Omental fat pad (tissue), 4 donors: Measurements from ENCODE around the gene BSDC1. TPM values are rescaled to one million over a fixed set of nuclear protein-coding genes. Genes with fewer than 3 reads are reported as not detected.
A peak's percentile ranks its signal among the peaks of the same experiment; 100 is the strongest.

Experiments
- ATAC-seq: fragments of 150-250 bp; one replicate; pipeline ENCODE4 v1.9.1; 2016; ENCODE audit warnings: mild to moderate bottlenecking, moderate library complexity; ENCODE audit not compliant: low FRiP score
- DNase-seq: peaks from one replicate; pipeline ENCODE4 v3.0.0-alpha.2; 2019; ENCODE audit warnings: low spot score
- CTCF ChIP-seq, 3 donors: fragments of 450-650 bp; IDR thresholded peaks; one replicate each; pipeline ENCODE4 v1.5.1; 2016 to 2017; ENCODE audit warnings: antibody characterized with exemption in 3 of 3, mild to moderate bottlenecking in 3 of 3, moderate library complexity in 2 of 3
- total RNA-seq, 4 donors: library from RNA; depleted of rRNA; stranded (reverse); fragments of >200 nt; gene quantifications; one replicate each; pipeline ENCODE4 v1.1.0, GENCODE V29; 2016

Gene BSDC1
- total RNA-seq, 4 donors from 2014 or later = 51.9 to 73.1 (median 69.5) TPM

- TF ChIP-seq CTCF (IDR thresholded peaks at IDR 0.05) = no peak
- DNase-seq (no peak), ATAC-seq (peak; percentile 37)
Measured at GRCh38 chr1:32341971-32342370, 52.3 kb downstream of the BSDC1 start.

- ATAC-seq (no peak), DNase-seq (no peak)
- TF ChIP-seq CTCF (IDR thresholded peaks at IDR 0.05) = no peak
Measured at GRCh38 chr1:32341186-32341757, 53.0 kb downstream of the BSDC1 start.

- TF ChIP-seq CTCF (IDR thresholded peaks at IDR 0.05) = no peak
- ATAC-seq (no peak), DNase-seq (no peak)
Measured at GRCh38 chr1:32339363-32339978, 54.8 kb downstream of the BSDC1 start.

GRCh38 chr1:32338637-32339145, 55.5 kb downstream of the BSDC1 start:
- TF ChIP-seq CTCF (IDR thresholded peaks at IDR 0.05) = no peak
- no peak for ATAC-seq

GRCh38 chr1:32337855-32338636, 56.2 kb downstream of the BSDC1 start:
- no peak for DNase-seq
- TF ChIP-seq CTCF (IDR thresholded peaks at IDR 0.05) = no peak
- ATAC-seq = no peak

More at GRCh38 chr1:32338637-32339145, 55.5 kb downstream of the BSDC1 start:
- no peak for DNase-seq

GRCh38 chr1:32336963-32337675, 57.1 kb downstream of the BSDC1 start:
- ATAC-seq = no peak
- DNase-seq = no peak
- no peak for TF ChIP-seq CTCF (IDR thresholded peaks at IDR 0.05)
